Endothelial cell of umbilical vein (primary cell): ENCODE results near the gene FIG4. TPM values are rescaled to one million over a fixed set of nuclear protein-coding genes. Genes with fewer than 3 reads are reported as not detected.

Source experiments
- BruUV-seq: library from RNA; stranded (reverse); fragments of 400-500 nt; replicated peaks from 2 replicates; lab custom pipeline; 2021; lab: Mats Ljungman, UMichigan
- CTCF ChIA-PET: fragments of 300-600, 350-600 bp; sonication (Branson Sonifier 250); formaldehyde crosslinking; loops from one replicate; lab custom pipeline; 2021; ENCODE audit warnings: antibody characterized with exemption, inconsistent platforms; lab: Charles Lee
- POLR2A ChIA-PET: fragments of 300-600, 350-600 bp; sonication (Branson Sonifier 250); formaldehyde crosslinking; loops from one replicate; lab custom pipeline; 2021; ENCODE audit warnings: antibody characterized with exemption, inconsistent platforms; lab: Charles Lee
- DNase-seq: peaks from one replicate; pipeline ENCODE4 v3.0.0-alpha.2; 2011; ENCODE audit warnings: low read depth, low spot score
- FAIRE-seq: peaks from 2 replicates; lab custom pipeline; 2011; peaks lifted over from hg19 to GRCh38; lab: Jason Lieb, UNC
- H2AFZ ChIP-seq: 2 replicates; pipeline ENCODE4 v1.6.0; 2012; ENCODE audit warnings: low read depth, low read length, control low read depth, inconsistent platforms
- H3K27ac ChIP-seq: 2 replicates; pipeline ENCODE4 v1.5.1; 2011; ENCODE audit warnings: low read depth, mild to moderate bottlenecking, control low read depth, low read length, moderate library complexity; ENCODE audit not compliant: insufficient read depth
- H3K27me3 ChIP-seq, 2 experiments: 2 replicates each; pipeline versions ENCODE4 v1.6.0 to v1.6.1; 2011; ENCODE audit warnings: low read length in 2 of 2, mixed read lengths in 1 of 2; ENCODE audit not compliant: control insufficient read depth in 2 of 2, insufficient read depth in 2 of 2
- H3K36me3 ChIP-seq, 2 experiments: 2 replicates in 1 of 2; 3 replicates in 1 of 2; pipeline ENCODE4 v1.5.1; 2011; ENCODE audit warnings: low read length in 2 of 2, mild to moderate bottlenecking in 1 of 2, moderate library complexity in 1 of 2; ENCODE audit not compliant: control insufficient read depth in 2 of 2, insufficient read depth in 2 of 2; ENCODE audit errors: extremely low read depth in 1 of 2
- H3K4me1 ChIP-seq: 3 replicates; pipeline ENCODE4 v1.5.1; 2011; ENCODE audit warnings: mild to moderate bottlenecking, low read length; ENCODE audit not compliant: control insufficient read depth, insufficient read depth; ENCODE audit errors: extremely low read depth
- H3K4me2 ChIP-seq: 2 replicates; pipeline ENCODE4 v1.6.1; 2011; ENCODE audit warnings: low read length, control low read depth, mixed read lengths; ENCODE audit not compliant: insufficient read depth
- H3K4me3 ChIP-seq, 3 experiments: fragments of 200-600 bp in 1 of 3; sonication (generic), shearing (Covaris generic) in 1 of 3; replicated peaks in 1 of 3; 2 replicates each; pipeline ENCODE4 v1.5.1; 2011 to 2016; ENCODE audit warnings: control low read depth in 3 of 3, low read length in 3 of 3, mild to moderate bottlenecking in 2 of 3, inconsistent platforms in 1 of 3, low read depth in 1 of 3, moderate library complexity in 1 of 3; ENCODE audit not compliant: insufficient read depth in 1 of 3
- H3K79me2 ChIP-seq: 2 replicates; pipeline ENCODE4 v1.6.0; 2012; ENCODE audit warnings: low read length, inconsistent platforms; ENCODE audit not compliant: control insufficient read depth, insufficient read depth
- H3K9ac ChIP-seq: replicated peaks from 2 replicates; pipeline ENCODE3; 2011; ENCODE audit warnings: low read length, control low read depth; ENCODE audit not compliant: insufficient read depth; ENCODE audit errors: extremely low read depth
- H3K9me1 ChIP-seq: replicated peaks from 3 replicates; pipeline ENCODE4 v1.6.0; 2011; ENCODE audit warnings: mild to moderate bottlenecking, low read length; ENCODE audit not compliant: control insufficient read depth, insufficient read depth; ENCODE audit errors: extremely low read depth
- H3K9me3 ChIP-seq: replicated peaks from 2 replicates; pipeline ENCODE4 v1.5.1; 2012; ENCODE audit warnings: low read length, inconsistent platforms; ENCODE audit not compliant: control insufficient read depth, insufficient read depth
- H4K20me1 ChIP-seq: replicated peaks from 2 replicates; pipeline ENCODE3; 2011; ENCODE audit warnings: mild to moderate bottlenecking, low read length; ENCODE audit not compliant: control insufficient read depth, insufficient read depth; ENCODE audit errors: extremely low read depth
- CTCF ChIP-seq, 2 donors: IDR thresholded peaks; 1 replicate in 1 of 2; 2 replicates in 1 of 2; pipeline ENCODE4 v1.5.1; 2011; ENCODE audit warnings: low read length in 2 of 2, mild to moderate bottlenecking in 2 of 2, moderate library complexity in 2 of 2, control low read depth in 1 of 2, inconsistent platforms in 1 of 2, low read depth in 1 of 2; ENCODE audit not compliant: insufficient read depth in 1 of 2; ENCODE audit errors: extremely low read depth in 1 of 2
- EZH2 ChIP-seq: IDR thresholded peaks from 2 replicates; pipeline ENCODE4 v1.6.1; 2012; ENCODE audit warnings: borderline replicate concordance, low read depth, mild to moderate bottlenecking, moderate library complexity, low read length, inconsistent platforms; ENCODE audit not compliant: severe bottlenecking
- FOS ChIP-seq: IDR thresholded peaks from 2 replicates; pipeline ENCODE4 v1.6.1; 2011; ENCODE audit warnings: mild to moderate bottlenecking, low read length, moderate library complexity, borderline replicate concordance; ENCODE audit not compliant: insufficient read depth
- GATA2 ChIP-seq: IDR thresholded peaks from 2 replicates; pipeline ENCODE4 v1.7.0; 2011; ENCODE audit warnings: low read depth, mild to moderate bottlenecking, moderate library complexity, mixed read lengths, low read length; ENCODE audit not compliant: insufficient read length, insufficient read depth
- JUN ChIP-seq: IDR thresholded peaks from 2 replicates; pipeline ENCODE4 v1.6.1; 2011; ENCODE audit warnings: borderline replicate concordance, low read depth; ENCODE audit not compliant: insufficient read length, insufficient read depth
- MAX ChIP-seq: IDR thresholded peaks from 2 replicates; pipeline ENCODE4 v1.6.1; 2011; ENCODE audit not compliant: insufficient read depth, insufficient read length
- MYC ChIP-seq: IDR thresholded peaks from one replicate; pipeline ENCODE4 v1.6.1; 2011; ENCODE audit warnings: mild to moderate bottlenecking, low read depth, low read length
- POLR2A ChIP-seq: IDR thresholded peaks from 2 replicates; pipeline ENCODE4 v1.6.1; 2012; ENCODE audit warnings: low read depth, mild to moderate bottlenecking, control low read depth, low read length
- POLR2AphosphoS5 ChIP-seq: IDR thresholded peaks from 2 replicates; pipeline ENCODE4 v1.6.1; 2012; ENCODE audit warnings: low read depth, mild to moderate bottlenecking, control low read depth, low read length, moderate library complexity; ENCODE audit not compliant: insufficient read depth
- dilution Hi-C: fragments of 300-500 bp; cut with MboI; formaldehyde crosslinking; loops from one replicate; pipeline ENCODE4 v1.15.0; 2019; ENCODE audit warnings: low sequenced_read_pairs; ENCODE audit not compliant: extremely low pct_ligation_motif_present
- intact Hi-C: fragments of 100-400 bp; cut with micrococcal nuclease; formaldehyde crosslinking; loops from one replicate; pipeline ENCODE4 v1.10.0; 2022
- polyA plus RNA-seq, 4 experiments: library from polyadenylated mRNA; depleted of rRNA in 3 of 4; stranded (reverse) in 3 of 4; unstranded in 1 of 4; fragments of >200 nt; gene quantifications; 2 replicates each; pipeline versions ENCODE4 v1.2.1 to v1.2.3, GENCODE V29; 2011 to 2012; ENCODE audit warnings: missing spikeins in 1 of 4
- total RNA-seq: library from RNA; stranded (reverse); gene quantifications from 2 replicates; pipeline ENCODE4 v1.2.3, GENCODE V29; 2021

FIG4 gene
- total and polyA plus RNA-seq, 2 donors (not counting 3 experiments of a cell fraction or from before 2014, with no cell fraction given), result 7.9 to 12.2 TPM

GRCh38 chr6:109738667-109739066 lies 47.6 kb downstream of the FIG4 start:
- H3K27ac ChIP-seq, result no peak overlapping the region
- H3K9me1 ChIP-seq, result no peaks in the 10 kb centered on the region
- no peak overlapping the region for H2AFZ ChIP-seq
- ChIA-PET POLR2A (no interaction called here), CTCF (interaction anchor here (2.2 kb wide), 1 partner anchor 301 kb away, joined by 6 read pairs; no protein-coding TSS in a partner anchor)
- intact Hi-C loops, result no loop called here
- H3K4me1 ChIP-seq, result peaks cover 4% of the 10 kb centered on the region
- H3K4me2 ChIP-seq, result no peak overlapping the region
- H3K27me3 ChIP-seq, result no peaks in the 10 kb centered on the region
- no peak for DNase-seq
- no peaks in the 10 kb centered on the region for H4K20me1 ChIP-seq
- FAIRE-seq, result no peak
- TF ChIP-seq FOS (no peak), MAX (no peak), MYC (no peak), JUN (no peak), GATA2 (no peak), CTCF (IDR thresholded peaks at IDR 0.05; ENCODE audit: extremely low read depth in 1 of 2, insufficient read depth in 1 of 2, low read depth in 1 of 2, low read length in 2 of 2) (no peak), POLR2AphosphoS5 (no peak), POLR2A (no peak), EZH2 (no peak)
- peaks cover 0 to 2% of the 10 kb centered on the region in 2 experiments for H3K36me3 ChIP-seq
- no peak overlapping the region for H3K4me3 ChIP-seq
- no TSS peak for BruUV-seq
- no peaks in the 10 kb centered on the region for H3K9me3 ChIP-seq
- no peaks in the 10 kb centered on the region for H3K79me2 ChIP-seq
- no peak overlapping the region for H3K9ac ChIP-seq
- dilution Hi-C loops, result no loop called here
